Fibroblast of villous mesenchyme (primary cell): ENCODE results near the gene GJC2. TPM values are rescaled to one million over a fixed set of nuclear protein-coding genes. Genes with fewer than 3 reads are reported as not detected.
A peak's percentile ranks its signal among the peaks of the same experiment; 100 is the strongest.
"Not testable (repeated sequence)": the region's sequence is repeated elsewhere in the genome, so short reads cannot be mapped to it uniquely, and the experiment has no call there.

Source experiments
- DNase-seq: peaks from one replicate; pipeline ENCODE4 v3.0.0-alpha.2; 2010; ENCODE audit warnings: low read depth
- H3K4me3 ChIP-seq: 2 replicates; pipeline ENCODE4 v1.5.1; 2011; ENCODE audit warnings: low read depth, mild to moderate bottlenecking, low read length
- CTCF ChIP-seq: IDR thresholded peaks from 2 replicates; pipeline ENCODE4 v1.5.1; 2012; ENCODE audit warnings: low read depth, mild to moderate bottlenecking, low read length; ENCODE audit not compliant: insufficient read depth
- total RNA-seq: library from RNA; depleted of rRNA; stranded (reverse); fragments of >200 nt; gene quantifications from 2 replicates; pipeline ENCODE4 v1.2.3, GENCODE V29; 2012

The GJC2 gene
- total RNA-seq, 1 donor, result 3.9 TPM

DNA sequence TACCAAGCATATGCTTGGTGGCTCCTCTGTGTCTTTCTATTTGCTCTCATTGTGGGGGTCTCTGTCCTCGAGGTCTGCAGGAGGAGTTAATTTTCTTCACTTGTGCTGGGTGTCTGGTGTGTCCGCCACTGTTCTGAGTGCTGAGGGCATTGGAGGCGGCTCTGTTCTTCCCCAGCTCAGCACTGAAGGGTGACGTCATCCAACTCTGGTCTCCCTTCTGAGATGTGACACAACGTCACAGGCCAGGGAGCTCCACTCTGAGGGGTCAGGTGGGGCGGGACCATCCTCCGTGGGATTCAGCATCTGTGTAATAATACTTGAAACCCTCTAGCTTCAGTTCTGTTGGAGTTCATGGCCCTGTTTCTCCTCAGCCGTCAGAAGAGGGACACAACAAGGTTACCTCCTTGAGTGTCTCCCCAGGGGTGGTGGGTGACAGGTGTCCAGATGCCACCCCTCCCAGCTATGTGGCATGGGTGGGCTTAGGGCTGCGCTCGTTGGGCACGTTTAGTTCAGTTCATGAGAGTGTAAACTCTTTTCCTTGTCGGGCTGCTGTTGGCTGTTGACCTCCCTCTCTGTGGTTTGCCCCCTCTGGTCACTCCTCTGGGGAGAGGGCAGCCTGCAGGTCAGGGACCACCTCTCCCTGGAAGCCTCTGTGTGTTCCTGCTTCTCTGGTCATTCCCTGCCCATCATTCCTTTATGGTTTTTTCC lies 19.0 kb downstream of the GJC2 start:
- H3K4me3 ChIP-seq, result no peak overlapping the region
- DNase-seq, result no peak
- TF ChIP-seq CTCF, result no peak

GRCh38 chr1:228169345-228169744 lies 19.6 kb downstream of the GJC2 start:
- TF ChIP-seq CTCF, result no peak
- no peak overlapping the region for H3K4me3 ChIP-seq
- DNase-seq, result no peak

- no peak for TF ChIP-seq CTCF
- DNase-seq, result no peak
- no peak overlapping the region for H3K4me3 ChIP-seq
Observed at GRCh38 chr1:228170666-228171065, 20.9 kb downstream of the GJC2 start.

DNA sequence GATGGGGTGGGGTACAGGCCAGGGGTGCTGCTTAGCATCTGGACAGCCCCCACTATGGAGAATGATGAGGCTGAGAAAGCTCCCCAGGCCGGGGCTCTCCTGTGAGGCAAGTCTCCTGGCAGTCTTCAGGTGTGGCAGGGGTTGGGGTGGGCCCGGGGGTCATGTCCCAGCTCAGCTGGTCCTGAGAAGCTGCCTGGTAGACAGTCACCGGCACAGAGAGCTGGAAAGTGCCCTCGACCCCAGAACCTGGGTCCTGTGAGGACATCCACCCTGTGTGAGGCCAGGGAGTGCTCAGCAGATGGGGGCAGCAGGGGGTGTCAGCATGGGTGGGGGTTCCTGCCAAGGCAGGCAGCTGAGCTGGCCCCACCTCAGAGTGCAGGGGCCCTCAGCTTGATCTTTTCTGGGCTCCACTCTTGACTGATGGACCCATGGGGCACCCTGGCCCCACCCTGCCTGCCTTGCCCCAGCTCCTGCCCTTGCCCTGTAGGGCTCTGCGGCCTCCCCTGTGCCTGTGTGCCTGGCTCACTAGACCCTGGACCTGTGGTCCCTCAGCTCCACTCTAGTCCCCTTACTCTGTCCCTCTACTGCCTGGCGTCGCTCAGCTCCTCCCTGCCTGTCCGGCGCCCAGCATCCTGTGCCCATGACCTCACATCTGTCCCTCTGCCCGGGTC lies 21.6 kb downstream of the GJC2 start:
- no peak for TF ChIP-seq CTCF
- H3K4me3 ChIP-seq, result no peak overlapping the region
- no peak for DNase-seq

GRCh38 chr1:228172591-228173527 lies 23.1 kb downstream of the GJC2 start:
- DNase-seq, result no peak
- TF ChIP-seq CTCF, result no peak
- no peak overlapping the region for H3K4me3 ChIP-seq

DNA sequence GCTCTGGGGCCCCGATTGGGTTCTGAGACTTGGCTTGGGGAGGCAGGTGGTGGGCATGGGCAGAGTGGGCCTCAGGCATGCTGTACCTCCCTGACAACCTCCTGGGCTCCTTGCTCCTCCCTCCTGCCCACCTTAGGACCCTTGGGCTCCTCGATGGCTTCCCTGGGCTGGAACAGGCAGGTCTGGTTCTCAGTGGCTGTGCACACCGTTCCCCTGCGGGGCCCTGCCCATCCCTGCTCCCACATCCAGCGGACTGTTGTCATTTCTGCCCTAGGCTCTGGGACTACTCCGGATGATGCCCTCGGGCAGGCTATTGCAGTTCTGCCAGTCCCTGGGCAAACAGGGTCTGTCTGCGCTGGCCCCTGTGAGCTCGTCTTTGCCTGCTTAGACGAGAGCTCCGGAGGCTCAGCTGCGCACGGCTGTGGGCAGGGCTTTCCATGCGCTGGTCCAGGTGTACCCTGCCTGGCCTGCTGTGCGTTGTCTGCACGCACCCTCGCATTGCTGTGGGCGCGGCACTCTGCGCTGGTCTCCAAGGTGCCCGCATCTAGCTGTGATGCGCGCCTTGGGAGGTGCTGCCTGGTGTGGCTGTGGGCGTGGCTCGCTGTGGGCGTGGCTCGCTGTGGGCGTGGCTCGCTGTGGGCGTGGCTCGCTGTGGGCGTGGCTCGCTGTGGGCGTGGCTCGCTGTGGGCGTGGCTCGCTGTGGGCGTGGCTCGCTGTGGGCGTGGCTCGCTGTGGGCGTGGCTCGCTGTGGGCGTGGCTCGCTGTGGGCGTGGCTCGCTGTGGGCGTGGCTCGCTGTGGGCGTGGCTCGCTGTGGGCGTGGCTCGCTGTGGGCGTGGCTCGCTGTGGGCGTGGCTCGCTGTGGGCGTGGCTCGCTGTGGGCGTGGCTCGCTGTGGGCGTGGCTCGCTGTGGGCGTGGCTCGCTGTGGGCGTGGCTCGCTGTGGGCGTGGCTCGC lies 24.1 kb downstream of the GJC2 start:
- DNase-seq, result peak; percentile 20
- H3K4me3 ChIP-seq, result not testable (repeated sequence)
